H9 (cell line): ENCODE results near the gene DNAAF5. TPM values are rescaled to one million over a fixed set of nuclear protein-coding genes. Genes with fewer than 3 reads are reported as not detected.

Experiments
- DNase-seq: peaks from one replicate; pipeline ENCODE4 v3.0.0-alpha.2; 2017
- H2AFZ ChIP-seq: one replicate; pipeline ENCODE4 v1.6.1; 2013; ENCODE audit warnings: mild to moderate bottlenecking, low read length, control low read depth, moderate library complexity
- H2AK5ac ChIP-seq: 2 replicates; pipeline ENCODE4 v1.6.1; 2013; ENCODE audit warnings: low read length, control low read depth, mixed read lengths; ENCODE audit not compliant: insufficient read length
- H2BK120ac ChIP-seq: one replicate; pipeline ENCODE4 v1.6.1; 2013; ENCODE audit warnings: low read depth, mild to moderate bottlenecking, low read length, control low read depth, inconsistent platforms; ENCODE audit not compliant: poor library complexity, severe bottlenecking
- H2BK12ac ChIP-seq: 2 replicates; pipeline ENCODE4 v1.6.1; 2013; ENCODE audit warnings: low read length, control low read depth, mixed read lengths, low read depth; ENCODE audit not compliant: insufficient read length
- H2BK15ac ChIP-seq: 2 replicates; pipeline ENCODE4 v1.6.1; 2013; ENCODE audit warnings: low read depth, low read length, control low read depth
- H2BK20ac ChIP-seq: one replicate; pipeline ENCODE4 v1.6.1; 2013; ENCODE audit warnings: low read depth, mild to moderate bottlenecking, low read length, control low read depth, inconsistent platforms; ENCODE audit not compliant: poor library complexity, severe bottlenecking
- H2BK5ac ChIP-seq: 2 replicates; pipeline ENCODE4 v1.6.1; 2013; ENCODE audit warnings: low read length, control low read depth, mixed read lengths; ENCODE audit not compliant: insufficient read length
- H3K14ac ChIP-seq: 2 replicates; pipeline ENCODE4 v1.6.1; 2013; ENCODE audit warnings: low read length, control low read depth; ENCODE audit not compliant: insufficient read depth
- H3K18ac ChIP-seq: 2 replicates; pipeline ENCODE4 v1.6.1; 2013; ENCODE audit warnings: low read depth, mild to moderate bottlenecking, mixed read lengths, low read length, control low read depth; ENCODE audit not compliant: insufficient read length
- H3K23ac ChIP-seq: 2 replicates; pipeline ENCODE4 v1.6.1; 2013; ENCODE audit warnings: low read length, control low read depth, mixed read lengths, low read depth; ENCODE audit not compliant: insufficient read length
- H3K23me2 ChIP-seq: 2 replicates; pipeline ENCODE4 v1.6.1; 2013; ENCODE audit warnings: low read depth, mild to moderate bottlenecking, mixed read lengths, low read length, control low read depth; ENCODE audit not compliant: insufficient read length, poor library complexity, severe bottlenecking
- H3K27ac ChIP-seq: 2 replicates; pipeline ENCODE4 v1.5.1; 2013; ENCODE audit warnings: low read length, control low read depth, mixed read lengths, low read depth; ENCODE audit not compliant: insufficient read length
- H3K27me3 ChIP-seq: 2 replicates; pipeline ENCODE4 v1.6.1; 2013; ENCODE audit warnings: low read length, control low read depth, inconsistent platforms; ENCODE audit not compliant: insufficient read depth
- H3K4ac ChIP-seq: 2 replicates; pipeline ENCODE4 v1.6.1; 2013; ENCODE audit warnings: low read depth, mild to moderate bottlenecking, control low read depth, inconsistent platforms, low read length, moderate library complexity
- H3K4me1 ChIP-seq: 2 replicates; pipeline ENCODE4 v1.6.1; 2013; ENCODE audit warnings: low read length, control low read depth, inconsistent platforms; ENCODE audit not compliant: insufficient read depth
- H3K4me2 ChIP-seq: 2 replicates; pipeline ENCODE4 v1.6.1; 2013; ENCODE audit warnings: low read length, control low read depth, mixed read lengths; ENCODE audit not compliant: insufficient read length, insufficient read depth
- H3K56ac ChIP-seq: 2 replicates; pipeline ENCODE4 v1.6.1; 2013; ENCODE audit warnings: low read depth, mild to moderate bottlenecking, mixed read lengths, low read length, control low read depth; ENCODE audit not compliant: insufficient read length
- H3K79me1 ChIP-seq: 2 replicates; pipeline ENCODE4 v1.6.1; 2013; ENCODE audit warnings: low read depth, mild to moderate bottlenecking, moderate library complexity, low read length, control low read depth, inconsistent platforms; ENCODE audit not compliant: insufficient read depth, poor library complexity, severe bottlenecking
- H3K79me2 ChIP-seq: 2 replicates; pipeline ENCODE4 v1.6.1; 2013; ENCODE audit warnings: low read length, control low read depth, inconsistent platforms; ENCODE audit not compliant: insufficient read depth
- H3K9ac ChIP-seq: 2 replicates; pipeline ENCODE4 v1.6.1; 2013; ENCODE audit warnings: low read length, control low read depth, mixed read lengths; ENCODE audit not compliant: insufficient read length; ENCODE audit errors: extremely low read depth
- H3K9me3 ChIP-seq: one replicate; pipeline ENCODE4 v1.6.1; 2013; ENCODE audit warnings: low read depth, low read length, inconsistent platforms; ENCODE audit not compliant: control insufficient read depth
- H3T11ph ChIP-seq: one replicate; pipeline ENCODE4 v1.6.1; 2013; ENCODE audit warnings: mild to moderate bottlenecking, low read length, control low read depth, inconsistent platforms
- H4K20me1 ChIP-seq: one replicate; pipeline ENCODE4 v1.6.1; 2013; ENCODE audit not compliant: control insufficient read depth, insufficient read length, insufficient read depth
- H4K5ac ChIP-seq: 2 replicates; pipeline ENCODE4 v1.6.1; 2013; ENCODE audit warnings: low read depth, mild to moderate bottlenecking, mixed read lengths, low read length, control low read depth; ENCODE audit not compliant: insufficient read length
- H4K8ac ChIP-seq: replicated peaks from 2 replicates; pipeline ENCODE4 v1.6.1; 2013; ENCODE audit warnings: low read length, control low read depth, mixed read lengths, low read depth; ENCODE audit not compliant: insufficient read length
- H4K91ac ChIP-seq: 2 replicates; pipeline ENCODE4 v1.6.1; 2013; ENCODE audit warnings: low read depth, mild to moderate bottlenecking, moderate library complexity, mixed read lengths, low read length, control low read depth; ENCODE audit not compliant: insufficient read length
- H3K27ac Mint-ChIP-seq, 3 experiments: 2 replicates in 2 of 3; 3 replicates in 1 of 3; pipeline ENCODE4 v1.8.0; 2020 to 2021; ENCODE audit warnings: mixed read lengths in 3 of 3, mild to moderate bottlenecking in 1 of 3, moderate library complexity in 1 of 3
- H3K27me3 Mint-ChIP-seq: 2 replicates; pipeline ENCODE4 v1.8.0; 2021; ENCODE audit warnings: low read depth, mild to moderate bottlenecking, moderate library complexity, mixed read lengths
- H3K36me3 Mint-ChIP-seq, 3 experiments: 2 replicates in 2 of 3; 3 replicates in 1 of 3; pipeline ENCODE4 v1.8.0; 2020 to 2021; ENCODE audit warnings: low read depth in 3 of 3, mixed read lengths in 3 of 3; ENCODE audit not compliant: insufficient read depth in 1 of 3
- H3K4me1 Mint-ChIP-seq, 2 experiments: 2 replicates each; pipeline ENCODE4 v1.8.0; 2020; ENCODE audit warnings: mixed read lengths in 2 of 2
- H3K4me3 Mint-ChIP-seq, 2 experiments: 2 replicates in 1 of 2; 3 replicates in 1 of 2; pipeline ENCODE4 v1.8.0; 2020 to 2021; ENCODE audit warnings: mild to moderate bottlenecking in 2 of 2, mixed read lengths in 2 of 2, moderate library complexity in 1 of 2
- H3K9me3 Mint-ChIP-seq, 2 experiments: 2 replicates in 1 of 2; 3 replicates in 1 of 2; pipeline ENCODE4 v1.8.0; 2020; ENCODE audit warnings: mild to moderate bottlenecking in 2 of 2, mixed read lengths in 2 of 2, moderate library complexity in 1 of 2
- WGBS: extraction: QIAGEN DNeasy Blood & Tissue Kit; methylation state at CpG from one replicate; pipeline ENCODE4 v1.1.7; 2013; ENCODE audit warnings: missing lambda C conversion rate, low lambda C conversion rate, mixed read lengths; ENCODE audit not compliant: insufficient read length; ENCODE audit errors: extremely low coverage; 5-methylcytosine and 5-hydroxymethylcytosine counted together
- total RNA-seq: library from RNA; stranded (reverse); gene quantifications from 2 replicates; pipeline ENCODE4 v1.2.1, GENCODE V29; 2021
- TF ChIP-seq, protein P1 (sequence below): fragments of 200-600 bp; sonication (generic); conservative IDR thresholded peaks from 3 replicates; pipeline ENCODE4 v1.8.0; 2021; ENCODE audit warnings: antibody characterized with exemption, mild to moderate bottlenecking

Gene DNAAF5
- total RNA-seq, 1 experiment from 2014 or later: 43.5 TPM

DNA sequence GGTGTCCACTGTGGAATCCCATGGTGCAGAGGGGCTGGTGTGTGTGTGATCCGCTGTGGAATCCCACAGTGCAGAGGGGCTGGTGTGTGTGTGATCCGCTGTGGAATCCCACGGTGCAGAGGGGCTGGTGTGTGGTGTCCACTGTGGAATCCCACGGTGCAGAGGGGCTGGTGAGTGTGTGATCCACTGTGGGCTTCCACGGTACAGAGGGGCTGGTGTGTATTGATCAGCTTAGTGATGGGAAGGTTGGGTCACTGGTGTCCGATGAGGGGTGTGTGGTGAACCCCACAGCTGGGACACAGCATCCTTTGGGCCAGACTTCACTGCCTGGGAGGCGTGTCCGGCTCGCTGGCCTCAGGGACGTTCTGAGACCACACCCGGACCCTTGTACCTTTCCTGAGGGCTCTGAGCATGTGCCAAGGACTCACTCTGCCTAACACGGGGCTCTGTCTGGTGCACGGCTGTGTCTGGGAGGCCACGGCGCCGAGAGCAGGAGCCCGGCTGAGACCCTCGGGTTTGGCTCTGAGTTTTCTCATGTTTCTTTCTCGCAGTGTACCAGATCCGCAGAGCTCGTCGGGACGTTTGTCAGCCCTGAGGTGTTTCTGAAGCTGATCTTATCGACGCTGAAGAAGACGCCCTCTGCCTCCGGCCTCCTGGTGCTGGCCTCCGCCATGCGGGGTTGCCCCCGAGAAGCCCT is 29.9 kb downstream of the DNAAF5 start:
- Histone ChIP-seq H3K4me1 (no peaks in the 10 kb centered on the region), H2BK12ac (no peak overlapping the region), H2BK15ac (no peak overlapping the region), H3K4ac (no peak overlapping the region), H2BK20ac (no peak overlapping the region), H2AFZ (no peak overlapping the region), H4K8ac (no peak overlapping the region), H4K5ac (no peak overlapping the region), H2AK5ac (no peak overlapping the region), H3K27ac (no peak overlapping the region), H3K79me2 (no peaks in the 10 kb centered on the region), H3T11ph (no peak overlapping the region), H2BK5ac (no peak overlapping the region), H3K27me3 (no peaks in the 10 kb centered on the region), H4K91ac (no peak overlapping the region), H3K23me2 (no peaks in the 10 kb centered on the region), H3K9me3 (no peaks in the 10 kb centered on the region), H3K14ac (no peak overlapping the region), H3K56ac (no peak overlapping the region), H4K20me1 (no peaks in the 10 kb centered on the region), H3K79me1 (no peaks in the 10 kb centered on the region), H3K18ac (no peak overlapping the region), H2BK120ac (no peak overlapping the region), H3K9ac (no peak overlapping the region), H3K4me2 (no peak overlapping the region), H3K23ac (no peak overlapping the region)
- no peak overlapping the region for H3K27ac Mint-ChIP-seq
- H3K27me3 Mint-ChIP-seq: no peaks in the 10 kb centered on the region
- peaks cover 38 to 78% (median 75%) of the 10 kb centered on the region in 3 experiments for H3K36me3 Mint-ChIP-seq
- H3K4me1 Mint-ChIP-seq: no peaks in the 10 kb centered on the region
- no peak overlapping the region for H3K4me3 Mint-ChIP-seq
- DNase-seq: no peak
- no CpG with 5 or more reads among the region's 30 CpGs for WGBS
- no peaks in the 10 kb centered on the region for H3K9me3 Mint-ChIP-seq
- TF ChIP-seq, protein P1, sequence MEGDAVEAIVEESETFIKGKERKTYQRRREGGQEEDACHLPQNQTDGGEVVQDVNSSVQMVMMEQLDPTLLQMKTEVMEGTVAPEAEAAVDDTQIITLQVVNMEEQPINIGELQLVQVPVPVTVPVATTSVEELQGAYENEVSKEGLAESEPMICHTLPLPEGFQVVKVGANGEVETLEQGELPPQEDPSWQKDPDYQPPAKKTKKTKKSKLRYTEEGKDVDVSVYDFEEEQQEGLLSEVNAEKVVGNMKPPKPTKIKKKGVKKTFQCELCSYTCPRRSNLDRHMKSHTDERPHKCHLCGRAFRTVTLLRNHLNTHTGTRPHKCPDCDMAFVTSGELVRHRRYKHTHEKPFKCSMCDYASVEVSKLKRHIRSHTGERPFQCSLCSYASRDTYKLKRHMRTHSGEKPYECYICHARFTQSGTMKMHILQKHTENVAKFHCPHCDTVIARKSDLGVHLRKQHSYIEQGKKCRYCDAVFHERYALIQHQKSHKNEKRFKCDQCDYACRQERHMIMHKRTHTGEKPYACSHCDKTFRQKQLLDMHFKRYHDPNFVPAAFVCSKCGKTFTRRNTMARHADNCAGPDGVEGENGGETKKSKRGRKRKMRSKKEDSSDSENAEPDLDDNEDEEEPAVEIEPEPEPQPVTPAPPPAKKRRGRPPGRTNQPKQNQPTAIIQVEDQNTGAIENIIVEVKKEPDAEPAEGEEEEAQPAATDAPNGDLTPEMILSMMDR: no peak
